HepG2 (cell line): ENCODE data around the gene NUDT22. TPM values are rescaled to one million over a fixed set of nuclear protein-coding genes. Genes with fewer than 3 reads are reported as not detected.
A peak's percentile ranks its signal among the peaks of the same experiment; 100 is the strongest.

Source experiments
- DMTF1 ChIP-seq: sonication (generic); formaldehyde crosslinking; IDR thresholded peaks from 2 replicates; pipeline ENCODE4 v1.4.0; 2020; ENCODE audit warnings: mild to moderate bottlenecking, missing genetic modification reagents
- EEA1 ChIP-seq: sonication (generic); formaldehyde crosslinking; IDR thresholded peaks from 2 replicates; pipeline ENCODE4 v1.5.1; 2020; ENCODE audit warnings: mild to moderate bottlenecking, missing genetic modification reagents, borderline replicate concordance
- GTF3A ChIP-seq: sonication (generic); formaldehyde crosslinking; conservative IDR thresholded peaks from 2 replicates; pipeline ENCODE4 v1.4.0; 2020; ENCODE audit warnings: mild to moderate bottlenecking, missing genetic modification reagents
- KAT7 ChIP-seq: IDR thresholded peaks from 2 replicates; pipeline ENCODE4 v1.6.1; 2018; ENCODE audit warnings: borderline replicate concordance, missing compliant biosample characterization
- KDM6A ChIP-seq: IDR thresholded peaks from 2 replicates; pipeline ENCODE4 v1.6.1; 2016; ENCODE audit warnings: low read depth
- MTF1 ChIP-seq: sonication (generic); formaldehyde crosslinking; IDR thresholded peaks from 2 replicates; pipeline ENCODE4 v1.5.0; 2020; ENCODE audit warnings: missing genetic modification reagents
- NCOA1 ChIP-seq: sonication (generic); formaldehyde crosslinking; IDR thresholded peaks from 2 replicates; pipeline ENCODE4 v1.9.0; 2021; ENCODE audit warnings: missing genetic modification reagents
- PCBP1 ChIP-seq: fragments of 200-400 bp; formaldehyde crosslinking; IDR thresholded peaks from 2 replicates; pipeline ENCODE4 v1.6.1; 2017; ENCODE audit warnings: mild to moderate bottlenecking, low read depth, low read length, borderline replicate concordance
- PITX1 ChIP-seq: sonication (generic); formaldehyde crosslinking; IDR thresholded peaks from 2 replicates; pipeline ENCODE4 v1.5.1; 2020; ENCODE audit warnings: mild to moderate bottlenecking, missing genetic modification reagents
- PRPF4 ChIP-seq: fragments of 200-400 bp; formaldehyde crosslinking; IDR thresholded peaks from 2 replicates; pipeline ENCODE4 v1.6.1; 2016; ENCODE audit warnings: low read length, low read depth; ENCODE audit not compliant: poor library complexity, severe bottlenecking
- SALL1 ChIP-seq: sonication (generic); formaldehyde crosslinking; IDR thresholded peaks from 2 replicates; pipeline ENCODE4 v1.8.0; 2022; ENCODE audit warnings: mild to moderate bottlenecking, missing genetic modification reagents
- SIN3B ChIP-seq: fragments of 150-350 bp; IDR thresholded peaks from 2 replicates; pipeline ENCODE4 v1.6.1; 2014; ENCODE audit warnings: low read length
- SNRNP70 ChIP-seq: fragments of 200-400 bp; formaldehyde crosslinking; IDR thresholded peaks from 2 replicates; pipeline ENCODE4 v1.6.1; 2017; ENCODE audit warnings: mild to moderate bottlenecking, low read depth, low read length, moderate library complexity
- TBX2 ChIP-seq: sonication (generic); formaldehyde crosslinking; IDR thresholded peaks from 2 replicates; pipeline ENCODE4 v1.5.0; 2020; ENCODE audit warnings: missing genetic modification reagents, mild to moderate bottlenecking, borderline replicate concordance
- TFE3 ChIP-seq: IDR thresholded peaks from 2 replicates; pipeline ENCODE4 v1.6.1; 2016
- ZKSCAN8 ChIP-seq: IDR thresholded peaks from 2 replicates; pipeline ENCODE4 v1.6.1; 2016; ENCODE audit warnings: borderline replicate concordance, missing genetic modification reagents, missing compliant biosample characterization
- ZNF556 ChIP-seq: sonication (generic); formaldehyde crosslinking; IDR thresholded peaks from 2 replicates; pipeline ENCODE4 v1.4.0; 2020; ENCODE audit warnings: mild to moderate bottlenecking, missing genetic modification reagents, borderline replicate concordance
- polyA plus RNA-seq, 8 experiments: library from polyadenylated mRNA; depleted of rRNA in 3 of 8; stranded (reverse) in 7 of 8; unstranded in 1 of 8; fragments of >200 nt; fragmentation: Illumina TruSeq in 4 of 8; extraction: Trizol in 4 of 8; gene quantifications; 2 replicates each; pipeline versions ENCODE4 v1.2.1 to v1.2.3, GENCODE V29; 2011 to 2016; ENCODE audit warnings: low read depth in 4 of 8, missing spikeins in 1 of 8, mixed read lengths in 1 of 8; ENCODE audit not compliant: insufficient read depth in 1 of 8
- total RNA-seq, 5 experiments: library from RNA; depleted of rRNA; stranded (reverse); fragments of >200 nt; fragmentation: Illumina TruSeq; extraction: Trizol; gene quantifications; 2 replicates each; pipeline ENCODE4 v1.2.3, GENCODE V29; 2016; ENCODE audit warnings: low read depth in 1 of 5
- TF ChIP-seq, protein P1 (sequence below): sonication (generic); formaldehyde crosslinking; IDR thresholded peaks from 2 replicates; pipeline ENCODE4 v1.5.1; 2020; ENCODE audit warnings: mild to moderate bottlenecking, missing genetic modification reagents, borderline replicate concordance
- TF ChIP-seq, protein P2 (sequence below): IDR thresholded peaks from 2 replicates; pipeline ENCODE4 v1.6.1; 2016; ENCODE audit warnings: missing compliant biosample characterization, missing genetic modification reagents, borderline replicate concordance

Gene NUDT22
- total and polyA plus RNA-seq, 2 of the 13 experiments (the other 11 are each of a cell fraction or from before 2014, with no cell fraction given) = 33.5 to 39.8 TPM

DNA sequence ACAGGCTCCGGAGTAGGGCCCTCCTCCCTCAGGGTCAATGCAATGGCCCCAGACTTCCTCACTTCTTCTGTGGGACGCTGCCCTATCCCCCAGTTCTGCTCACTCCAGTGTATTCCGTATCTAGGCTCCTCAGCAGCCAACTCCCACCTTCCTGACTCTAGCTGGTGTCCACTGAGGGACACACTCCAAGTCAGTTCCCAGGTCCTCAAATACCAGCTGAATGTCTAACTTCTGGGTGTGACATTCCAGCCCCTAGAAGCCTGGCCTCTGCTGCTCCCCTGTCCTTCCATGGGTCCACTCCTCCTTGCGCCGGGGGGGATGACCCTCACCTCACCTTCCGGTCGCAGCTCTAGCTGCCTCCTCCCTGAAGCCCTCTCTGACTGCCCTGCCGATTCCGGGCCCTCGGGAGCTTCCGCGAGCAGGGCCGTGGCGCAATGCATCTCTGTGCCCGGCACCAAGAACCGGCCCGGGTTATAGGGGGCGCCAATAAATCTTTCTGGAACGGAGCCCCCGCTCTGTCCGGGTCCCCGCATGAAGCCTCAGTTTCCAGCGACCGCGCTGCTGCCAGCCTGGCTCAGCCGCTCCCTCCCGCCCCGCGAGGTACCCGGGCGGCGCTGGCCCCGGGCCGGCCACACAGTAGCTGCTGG, 42.9 kb downstream of the NUDT22 start (continued):
- TF ChIP-seq DMTF1 (CRISPR knock-in tag) (no peak), PRPF4 (no peak), EEA1 (no peak), SNRNP70 (no peak), PITX1 (CRISPR knock-in tag) (no peak), GTF3A (no peak), MTF1 (CRISPR knock-in tag) (no peak), KAT7 (CRISPR knock-in tag) (no peak), ZNF556 (CRISPR knock-in tag) (no peak), TBX2 (CRISPR knock-in tag) (no peak), SIN3B (no peak), TFE3 (CRISPR knock-in tag) (no peak), SALL1 (CRISPR knock-in tag) (no peak), ZKSCAN8 (no peak), NCOA1 (CRISPR knock-in tag) (no peak), KDM6A (no peak), PCBP1 (peak; percentile 56; the same call in 1 of the 2 replicates)
- TF ChIP-seq, protein P1, sequence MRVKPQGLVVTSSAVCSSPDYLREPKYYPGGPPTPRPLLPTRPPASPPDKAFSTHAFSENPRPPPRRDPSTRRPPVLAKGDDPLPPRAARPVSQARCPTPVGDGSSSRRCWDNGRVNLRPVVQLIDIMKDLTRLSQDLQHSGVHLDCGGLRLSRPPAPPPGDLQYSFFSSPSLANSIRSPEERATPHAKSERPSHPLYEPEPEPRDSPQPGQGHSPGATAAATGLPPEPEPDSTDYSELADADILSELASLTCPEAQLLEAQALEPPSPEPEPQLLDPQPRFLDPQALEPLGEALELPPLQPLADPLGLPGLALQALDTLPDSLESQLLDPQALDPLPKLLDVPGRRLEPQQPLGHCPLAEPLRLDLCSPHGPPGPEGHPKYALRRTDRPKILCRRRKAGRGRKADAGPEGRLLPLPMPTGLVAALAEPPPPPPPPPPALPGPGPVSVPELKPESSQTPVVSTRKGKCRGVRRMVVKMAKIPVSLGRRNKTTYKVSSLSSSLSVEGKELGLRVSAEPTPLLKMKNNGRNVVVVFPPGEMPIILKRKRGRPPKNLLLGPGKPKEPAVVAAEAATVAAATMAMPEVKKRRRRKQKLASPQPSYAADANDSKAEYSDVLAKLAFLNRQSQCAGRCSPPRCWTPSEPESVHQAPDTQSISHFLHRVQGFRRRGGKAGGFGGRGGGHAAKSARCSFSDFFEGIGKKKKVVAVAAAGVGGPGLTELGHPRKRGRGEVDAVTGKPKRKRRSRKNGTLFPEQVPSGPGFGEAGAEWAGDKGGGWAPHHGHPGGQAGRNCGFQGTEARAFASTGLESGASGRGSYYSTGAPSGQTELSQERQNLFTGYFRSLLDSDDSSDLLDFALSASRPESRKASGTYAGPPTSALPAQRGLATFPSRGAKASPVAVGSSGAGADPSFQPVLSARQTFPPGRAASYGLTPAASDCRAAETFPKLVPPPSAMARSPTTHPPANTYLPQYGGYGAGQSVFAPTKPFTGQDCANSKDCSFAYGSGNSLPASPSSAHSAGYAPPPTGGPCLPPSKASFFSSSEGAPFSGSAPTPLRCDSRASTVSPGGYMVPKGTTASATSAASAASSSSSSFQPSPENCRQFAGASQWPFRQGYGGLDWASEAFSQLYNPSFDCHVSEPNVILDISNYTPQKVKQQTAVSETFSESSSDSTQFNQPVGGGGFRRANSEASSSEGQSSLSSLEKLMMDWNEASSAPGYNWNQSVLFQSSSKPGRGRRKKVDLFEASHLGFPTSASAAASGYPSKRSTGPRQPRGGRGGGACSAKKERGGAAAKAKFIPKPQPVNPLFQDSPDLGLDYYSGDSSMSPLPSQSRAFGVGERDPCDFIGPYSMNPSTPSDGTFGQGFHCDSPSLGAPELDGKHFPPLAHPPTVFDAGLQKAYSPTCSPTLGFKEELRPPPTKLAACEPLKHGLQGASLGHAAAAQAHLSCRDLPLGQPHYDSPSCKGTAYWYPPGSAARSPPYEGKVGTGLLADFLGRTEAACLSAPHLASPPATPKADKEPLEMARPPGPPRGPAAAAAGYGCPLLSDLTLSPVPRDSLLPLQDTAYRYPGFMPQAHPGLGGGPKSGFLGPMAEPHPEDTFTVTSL (CRISPR knock-in tag) = no peak
- TF ChIP-seq, protein P2, sequence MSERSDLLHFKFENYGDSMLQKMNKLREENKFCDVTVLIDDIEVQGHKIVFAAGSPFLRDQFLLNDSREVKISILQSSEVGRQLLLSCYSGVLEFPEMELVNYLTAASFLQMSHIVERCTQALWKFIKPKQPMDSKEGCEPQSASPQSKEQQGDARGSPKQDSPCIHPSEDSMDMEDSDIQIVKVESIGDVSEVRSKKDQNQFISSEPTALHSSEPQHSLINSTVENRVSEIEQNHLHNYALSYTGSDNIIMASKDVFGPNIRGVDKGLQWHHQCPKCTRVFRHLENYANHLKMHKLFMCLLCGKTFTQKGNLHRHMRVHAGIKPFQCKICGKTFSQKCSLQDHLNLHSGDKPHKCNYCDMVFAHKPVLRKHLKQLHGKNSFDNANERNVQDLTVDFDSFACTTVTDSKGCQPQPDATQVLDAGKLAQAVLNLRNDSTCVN = no peak
